Body of pancreas (tissue), 4 donors: Measurements from ENCODE around the gene SLC7A8. TPM values are rescaled to one million over a fixed set of nuclear protein-coding genes. Genes with fewer than 3 reads are reported as not detected.
"Not testable (repeated sequence)": the region's sequence is repeated elsewhere in the genome, so short reads cannot be mapped to it uniquely, and the experiment has no call there.

ENCODE experiments used
- ATAC-seq: fragments of 150-250 bp; one replicate; pipeline ENCODE4 v1.9.1; 2016
- DNase-seq, 4 donors: peaks; one replicate each; pipeline ENCODE4 v3.0.0-alpha.2; 2019
- H3K27ac ChIP-seq, 4 donors: fragments of 200-600 bp; sonication (generic); 1 replicate in 3 of 4; 2 replicates in 1 of 4; pipeline versions ENCODE4 v1.5.1 to v1.6.1; 2016 to 2019; ENCODE audit warnings: mild to moderate bottlenecking in 1 of 4, mixed read lengths in 1 of 4, moderate library complexity in 1 of 4
- H3K27me3 ChIP-seq, 2 donors: fragments of 200-600 bp; sonication (generic); one replicate each; pipeline ENCODE4 v1.6.0; 2016; ENCODE audit warnings: mild to moderate bottlenecking in 1 of 2
- H3K36me3 ChIP-seq, 2 donors: fragments of 200-600 bp; sonication (generic); replicated peaks in 1 of 2; 2 replicates each; pipeline ENCODE4 v1.5.1; 2016; ENCODE audit warnings: low read depth in 2 of 2; ENCODE audit not compliant: insufficient read depth in 1 of 2
- H3K4me1 ChIP-seq: fragments of 200-600 bp; sonication (generic); one replicate; pipeline ENCODE4 v1.6.0; 2016
- H3K4me3 ChIP-seq, 2 donors: fragments of 200-600 bp; sonication (generic); 1 replicate in 1 of 2; 2 replicates in 1 of 2; pipeline ENCODE4 v1.5.1; 2016 to 2019
- H3K9me3 ChIP-seq, 3 donors: fragments of 200-600 bp; sonication (generic); 1 replicate in 2 of 3; 2 replicates in 1 of 3; pipeline ENCODE4 v1.5.1; 2016
- POLR2A ChIP-seq, 3 donors: fragments of 450-650 bp; IDR thresholded peaks; one replicate each; pipeline ENCODE4 v1.6.1; 2016; ENCODE audit warnings: antibody characterized with exemption in 3 of 3, mild to moderate bottlenecking in 2 of 3
- WGBS, 2 donors: methylation state at CpG; one replicate each; pipeline ENCODE4 v1.1.5; 2017; 5-methylcytosine and 5-hydroxymethylcytosine counted together
- intact Hi-C: fragments of 100-400 bp; cut with DNase I; formaldehyde crosslinking; loops from one replicate; pipeline ENCODE4 v1.15.1; 2023
- total RNA-seq, 2 donors: library from RNA; depleted of rRNA; stranded (reverse); fragments of >200 nt; gene quantifications; one replicate each; pipeline ENCODE4 v1.1.0, GENCODE V29; 2016
- TF ChIP-seq, protein P1 (sequence below), 7 experiments: fragments of 450-650 bp in 4 of 7; fragments of 200-600 bp in 3 of 7; sonication (generic) in 3 of 7; IDR thresholded peaks; one replicate each; pipeline ENCODE4 v1.5.1; 2016 to 2019; ENCODE audit warnings: antibody characterized with exemption in 7 of 7

SLC7A8 gene
- total RNA-seq, 2 donors from 2014 or later: 17.8 to 18.2 TPM

DNA sequence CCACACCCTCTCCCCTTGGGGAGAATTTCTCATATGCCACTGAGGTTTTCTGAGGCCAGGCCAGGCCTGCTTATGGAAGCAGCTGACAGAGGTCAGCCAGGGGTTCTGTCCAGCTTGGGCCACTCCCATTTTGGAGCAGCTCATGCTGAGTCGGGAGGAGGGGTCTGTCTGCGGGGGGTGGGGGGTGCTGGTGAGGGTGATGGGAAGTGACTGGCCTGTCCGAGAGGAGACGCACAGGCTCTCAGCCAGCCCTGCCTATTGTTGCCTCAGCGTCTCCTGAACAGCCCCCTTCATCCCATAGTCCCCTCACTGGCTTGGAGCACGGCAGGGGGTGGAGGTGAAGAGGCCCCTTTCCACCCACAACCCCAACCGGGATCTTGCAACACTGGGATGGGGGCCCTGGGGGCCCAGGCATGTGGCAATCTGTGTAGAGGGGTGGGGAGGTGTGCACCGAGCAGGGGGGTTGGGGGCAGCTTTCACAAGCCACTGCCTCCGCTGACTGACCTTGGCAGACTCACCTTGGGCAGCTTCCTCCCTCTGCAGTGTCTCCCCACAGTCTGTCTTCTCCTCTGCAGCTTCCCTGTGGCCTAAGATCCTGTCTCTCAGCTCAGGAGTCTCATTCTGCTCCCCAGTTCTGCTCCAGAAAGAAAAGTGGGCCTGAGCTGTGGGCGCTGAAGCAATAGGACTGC, 69.9 kb downstream of the SLC7A8 start:
- no peak for DNase-seq
- TF ChIP-seq, protein P1, sequence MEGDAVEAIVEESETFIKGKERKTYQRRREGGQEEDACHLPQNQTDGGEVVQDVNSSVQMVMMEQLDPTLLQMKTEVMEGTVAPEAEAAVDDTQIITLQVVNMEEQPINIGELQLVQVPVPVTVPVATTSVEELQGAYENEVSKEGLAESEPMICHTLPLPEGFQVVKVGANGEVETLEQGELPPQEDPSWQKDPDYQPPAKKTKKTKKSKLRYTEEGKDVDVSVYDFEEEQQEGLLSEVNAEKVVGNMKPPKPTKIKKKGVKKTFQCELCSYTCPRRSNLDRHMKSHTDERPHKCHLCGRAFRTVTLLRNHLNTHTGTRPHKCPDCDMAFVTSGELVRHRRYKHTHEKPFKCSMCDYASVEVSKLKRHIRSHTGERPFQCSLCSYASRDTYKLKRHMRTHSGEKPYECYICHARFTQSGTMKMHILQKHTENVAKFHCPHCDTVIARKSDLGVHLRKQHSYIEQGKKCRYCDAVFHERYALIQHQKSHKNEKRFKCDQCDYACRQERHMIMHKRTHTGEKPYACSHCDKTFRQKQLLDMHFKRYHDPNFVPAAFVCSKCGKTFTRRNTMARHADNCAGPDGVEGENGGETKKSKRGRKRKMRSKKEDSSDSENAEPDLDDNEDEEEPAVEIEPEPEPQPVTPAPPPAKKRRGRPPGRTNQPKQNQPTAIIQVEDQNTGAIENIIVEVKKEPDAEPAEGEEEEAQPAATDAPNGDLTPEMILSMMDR (IDR thresholded peaks at IDR 0.05): no peak
- no peak for TF ChIP-seq POLR2A (IDR thresholded peaks at IDR 0.05)
- Histone ChIP-seq H3K4me1 (no peaks in the 10 kb centered on the region), H3K9me3 (no peaks in the 10 kb centered on the region), H3K4me3 (no peak overlapping the region), H3K27me3 (peaks cover 0 to 7% of the 10 kb centered on the region in 2 donors), H3K27ac (no peak overlapping the region), H3K36me3 (no peaks in the 10 kb centered on the region)
- intact Hi-C loops: no loop called here
- WGBS, 2 donors: 57 to 58% methylated on average over 7 to 10 of the region's 10 CpGs
- no peak for ATAC-seq

DNA sequence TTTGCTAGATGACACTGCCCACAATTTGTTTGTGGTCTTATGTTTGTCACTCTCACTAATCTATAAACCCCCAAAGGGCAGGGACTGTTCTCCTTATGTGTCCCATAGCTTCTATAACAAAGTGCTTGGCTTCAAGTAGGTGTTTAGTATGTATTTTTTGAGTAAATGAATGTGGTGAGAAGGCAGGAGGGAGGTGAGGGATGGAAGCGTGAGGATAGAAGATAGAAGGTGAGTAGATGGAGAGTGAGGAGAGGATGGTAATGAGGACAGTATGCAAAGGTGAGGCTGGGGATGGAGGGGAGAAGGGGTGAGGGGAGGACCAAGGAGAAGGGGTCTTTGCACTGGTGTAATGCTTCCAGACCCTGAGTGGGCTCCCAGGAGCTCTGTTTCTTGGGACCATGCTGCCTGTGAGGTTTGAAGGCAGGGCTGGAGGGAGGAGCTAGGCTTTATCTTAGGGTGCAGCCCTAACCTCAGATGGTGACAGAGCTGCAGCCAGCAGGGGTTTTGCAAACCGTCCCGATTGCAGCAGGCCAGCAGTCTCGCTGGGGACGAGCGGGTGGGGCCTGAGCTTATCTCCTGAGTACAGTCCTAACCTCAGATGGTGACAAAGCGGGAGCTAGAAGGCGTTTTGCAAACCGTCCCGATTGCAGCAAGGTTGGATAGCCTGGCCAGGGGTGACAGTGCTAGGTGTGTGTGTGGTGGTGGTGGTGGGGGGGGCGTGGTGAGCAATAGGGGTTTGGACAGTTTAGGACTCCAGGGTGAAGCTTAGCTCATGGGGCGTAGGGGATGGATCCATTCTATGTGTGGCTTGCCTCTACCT, 70.9 kb downstream of the SLC7A8 start:
- H3K36me3 ChIP-seq: no peaks in the 10 kb centered on the region
- no peak overlapping the region for H3K4me3 ChIP-seq
- H3K27ac ChIP-seq: no peak overlapping the region
- TF ChIP-seq, protein P1 (IDR thresholded peaks at IDR 0.05): no peak
- TF ChIP-seq POLR2A (IDR thresholded peaks at IDR 0.05): no peak
- ATAC-seq (no peak), DNase-seq (no peak)
- 35 to 50% methylated on average over 12 of the region's 12 CpGs for WGBS, 2 donors
- no peaks in the 10 kb centered on the region for H3K4me1 ChIP-seq
- H3K9me3 ChIP-seq: no peaks in the 10 kb centered on the region
- peaks cover 0 to 7% of the 10 kb centered on the region in 2 donors for H3K27me3 ChIP-seq
- intact Hi-C loops: no loop called here

DNA sequence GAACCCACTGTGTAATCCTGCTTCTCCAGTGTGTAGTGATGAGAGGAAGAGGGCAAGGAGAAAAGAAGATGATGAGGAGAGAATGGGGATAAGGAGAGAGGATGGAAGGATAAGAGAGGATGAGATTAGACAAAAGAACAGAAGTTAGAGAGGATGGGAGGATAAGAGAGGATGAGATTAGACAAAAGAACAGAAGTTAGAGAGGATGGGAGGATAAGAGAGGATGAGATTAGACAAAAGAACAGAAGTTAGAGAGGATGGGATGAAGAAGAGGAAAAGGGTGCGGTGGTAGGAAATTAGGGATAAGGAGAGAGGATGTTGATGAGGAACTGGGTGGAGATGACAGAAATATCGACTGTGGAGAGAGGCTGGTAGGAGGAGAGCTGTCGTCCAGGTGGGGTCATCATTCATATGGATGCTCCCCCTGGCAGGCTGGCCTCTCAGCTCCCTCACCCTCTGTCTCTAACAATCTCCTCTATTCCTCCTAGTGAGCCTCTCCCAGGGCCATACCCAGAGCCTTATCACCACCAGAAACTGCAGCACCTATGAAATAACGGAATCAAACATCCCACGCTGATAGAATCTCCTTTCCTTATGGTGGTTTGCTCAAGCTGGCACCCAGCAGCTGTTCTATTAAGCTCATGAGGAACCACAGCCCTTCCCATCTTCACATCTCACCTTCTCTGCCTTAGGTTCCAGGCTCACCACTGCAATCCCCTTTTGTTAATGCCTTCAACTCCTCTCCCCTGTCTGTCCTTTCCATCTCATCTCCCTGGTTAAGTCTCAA, 72.7 kb downstream of the SLC7A8 start:
- Histone ChIP-seq H3K4me3 (no peak overlapping the region), H3K27me3 (peaks cover 0 to 7% of the 10 kb centered on the region in 2 donors), H3K9me3 (no peaks in the 10 kb centered on the region), H3K4me1 (no peaks in the 10 kb centered on the region), H3K27ac (no peak overlapping the region), H3K36me3 (no peaks in the 10 kb centered on the region)
- intact Hi-C loops: no loop called here
- no peak for TF ChIP-seq POLR2A (IDR thresholded peaks at IDR 0.05)
- TF ChIP-seq, protein P1 (IDR thresholded peaks at IDR 0.05): no peak
- no peak for ATAC-seq
- DNase-seq: no peak
- WGBS, 2 donors: 26 to 46% methylated on average over 5 of the region's 5 CpGs

DNA sequence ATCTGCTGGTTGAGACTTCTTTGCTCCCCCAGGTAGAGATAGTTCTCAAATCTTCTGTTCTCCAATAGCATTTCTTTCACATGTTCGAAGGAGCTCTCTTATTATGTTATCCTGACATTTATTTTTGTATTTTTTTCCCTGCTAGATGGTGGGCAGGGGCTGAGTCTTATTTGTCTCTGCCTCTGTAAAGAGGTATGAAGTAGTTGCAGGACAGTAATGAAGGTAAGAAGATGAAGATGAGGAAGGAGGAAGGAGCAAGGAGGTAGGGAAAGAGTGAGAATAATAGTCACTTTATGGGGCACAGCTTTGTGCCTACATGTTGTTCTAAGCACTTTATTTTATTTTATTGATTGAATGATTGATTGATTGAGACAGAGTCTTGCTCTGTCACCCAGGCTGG, 73.7 kb downstream of the SLC7A8 start:
- H3K4me3 ChIP-seq: no peak overlapping the region
- ATAC-seq: no peak
- no peaks in the 10 kb centered on the region for H3K9me3 ChIP-seq
- 71 to 87% methylated on average over 1 of the region's 1 CpG for WGBS, 2 donors
- H3K27ac ChIP-seq: no peak overlapping the region
- DNase-seq: no peak
- no peak for TF ChIP-seq POLR2A (IDR thresholded peaks at IDR 0.05)
- TF ChIP-seq, protein P1 (IDR thresholded peaks at IDR 0.05): no peak
- H3K4me1 ChIP-seq: no peaks in the 10 kb centered on the region
- H3K27me3 ChIP-seq: peaks cover 0 to 7% of the 10 kb centered on the region in 2 donors
- no peaks in the 10 kb centered on the region for H3K36me3 ChIP-seq
- intact Hi-C loops: no loop called here

DNA sequence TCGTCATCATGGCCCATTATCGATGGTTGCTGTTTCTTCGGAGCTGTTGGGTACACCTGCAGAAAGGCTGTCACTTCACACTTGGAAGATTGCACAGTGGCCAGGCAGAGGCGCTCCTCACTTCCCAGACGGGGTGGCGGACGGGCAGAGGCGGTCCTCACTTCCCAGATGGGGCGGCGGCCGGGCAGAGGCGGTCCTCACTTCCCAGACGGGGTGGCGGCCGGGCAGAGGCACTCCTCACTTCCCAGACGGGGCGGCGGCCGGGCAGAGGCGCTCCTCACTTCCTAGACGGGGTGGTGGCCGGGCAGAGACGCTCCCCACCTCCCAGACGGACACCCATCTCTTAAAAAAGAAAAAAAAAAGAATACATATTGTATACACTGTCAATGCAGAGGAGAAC, 75.3 kb downstream of the SLC7A8 start:
- H3K9me3 ChIP-seq, DNase-seq, H3K27me3 ChIP-seq, H3K27ac ChIP-seq, ATAC-seq, intact Hi-C loops, H3K36me3 ChIP-seq, H3K4me1 ChIP-seq, H3K4me3 ChIP-seq: not testable (repeated sequence)
- 86 to 88% methylated on average over 21 to 24 of the region's 24 CpGs for WGBS, 2 donors

DNA sequence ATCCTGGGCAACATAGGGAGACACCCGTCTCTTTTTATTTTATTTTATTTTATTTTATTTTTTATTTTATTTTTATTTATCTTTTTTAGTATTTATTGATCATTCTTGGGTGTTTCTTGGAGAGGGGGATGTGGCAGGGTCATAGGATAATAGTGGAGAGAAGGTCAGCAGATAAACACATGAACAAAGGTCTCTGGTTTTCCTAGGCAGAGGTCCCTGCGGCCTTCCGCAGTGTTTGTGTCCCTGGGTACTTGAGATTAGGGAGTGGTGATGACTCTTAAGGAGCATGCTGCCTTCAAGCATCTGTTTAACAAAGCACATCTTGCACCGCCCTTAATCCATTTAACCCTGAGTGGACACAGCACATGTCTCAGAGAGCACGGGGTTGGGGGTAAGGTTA, 75.8 kb downstream of the SLC7A8 start:
- DNase-seq, H3K27me3 ChIP-seq, ATAC-seq, H3K36me3 ChIP-seq, H3K27ac ChIP-seq, intact Hi-C loops, H3K4me1 ChIP-seq, H3K9me3 ChIP-seq, H3K4me3 ChIP-seq: not testable (repeated sequence)
- WGBS, 2 donors: 76 to 83% methylated on average over 3 to 4 of the region's 5 CpGs
